OCI-LY1 (cell line): ENCODE data around the gene CDRT4.

ENCODE experiments used
- CTCF ChIP-seq: fragments of 200-600 bp; sonication (generic), shearing (Covaris generic); IDR thresholded peaks from 2 replicates; pipeline ENCODE4 v1.5.1; 2017; ENCODE audit warnings: mild to moderate bottlenecking, antibody characterized with exemption, low read length, moderate library complexity, mixed read lengths
- EZH2 ChIP-seq: fragments of 200-600 bp; sonication (generic), shearing (Covaris generic); IDR thresholded peaks from 2 replicates; pipeline ENCODE4 v1.8.0; 2017; ENCODE audit warnings: borderline replicate concordance, mixed run types, mild to moderate bottlenecking, antibody characterized with exemption, low read length, moderate library complexity, mixed read lengths

DNA sequence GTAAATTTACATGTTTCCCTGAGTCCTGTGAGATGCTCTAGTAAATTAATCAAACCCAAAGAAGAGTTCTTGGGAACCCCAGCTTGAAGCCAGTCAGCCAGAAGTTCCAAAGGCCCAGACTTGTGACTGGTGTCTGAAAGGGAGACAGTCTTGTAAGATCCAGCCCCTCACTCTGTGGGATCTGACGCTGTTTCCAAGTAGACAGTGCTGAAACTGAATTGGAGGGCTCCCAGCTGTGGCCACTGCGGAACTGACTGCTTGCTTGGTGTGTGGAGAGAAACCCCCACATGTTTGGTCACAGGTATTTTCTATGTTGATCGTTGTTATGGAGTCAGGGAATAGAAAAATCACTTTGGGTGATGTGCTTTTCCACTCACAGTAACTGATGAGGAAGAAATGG is 5.5 kb upstream of the CDRT4 start:
- TF ChIP-seq CTCF (no peak), EZH2 (no peak)
